GM23248 (cell line): ENCODE data around the gene HCN1. TPM values are rescaled to one million over a fixed set of nuclear protein-coding genes. Genes with fewer than 3 reads are reported as not detected.
A peak's percentile ranks its signal among the peaks of the same experiment; 100 is the strongest.

Experiments used
- DNase-seq: peaks from one replicate; pipeline ENCODE4 v3.0.0-alpha.2; 2015
- H2AFZ ChIP-seq: fragments of 200-600 bp; sonication (generic); 2 replicates; pipeline ENCODE4 v1.6.1; 2016; ENCODE audit warnings: antibody characterized with exemption
- H3F3A ChIP-seq: fragments of 200-600 bp; sonication (generic); 2 replicates; pipeline ENCODE4 v1.6.1; 2016; ENCODE audit warnings: mild to moderate bottlenecking, antibody characterized with exemption, mixed run types; ENCODE audit not compliant: insufficient read depth
- H3K27ac ChIP-seq: fragments of 200-600 bp; sonication (generic); 2 replicates; pipeline ENCODE4 v1.5.1; 2016; ENCODE audit warnings: mild to moderate bottlenecking
- H3K27me3 ChIP-seq: fragments of 200-600 bp; sonication (generic); replicated peaks from 2 replicates; pipeline ENCODE4 v1.6.1; 2016; ENCODE audit warnings: mild to moderate bottlenecking; ENCODE audit not compliant: insufficient read depth
- H3K36me3 ChIP-seq: fragments of 200-600 bp; sonication (generic); 2 replicates; pipeline ENCODE4 v1.6.1; 2016; ENCODE audit warnings: low read depth, mild to moderate bottlenecking
- H3K4me1 ChIP-seq: fragments of 200-600 bp; sonication (generic); 2 replicates; pipeline ENCODE4 v1.6.1; 2016; ENCODE audit warnings: mild to moderate bottlenecking; ENCODE audit not compliant: insufficient read depth
- H3K4me2 ChIP-seq: fragments of 200-600 bp; sonication (generic); one replicate; pipeline ENCODE4 v1.6.1; 2016; ENCODE audit warnings: mild to moderate bottlenecking; ENCODE audit not compliant: unreplicated experiment
- H3K4me3 ChIP-seq: fragments of 200-600 bp; sonication (generic); 2 replicates; pipeline ENCODE4 v1.5.1; 2016; ENCODE audit warnings: mild to moderate bottlenecking
- H3K79me2 ChIP-seq: fragments of 200-600 bp; sonication (generic); 2 replicates; pipeline ENCODE4 v1.6.1; 2016; ENCODE audit warnings: mild to moderate bottlenecking; ENCODE audit not compliant: insufficient read depth
- H3K9ac ChIP-seq: fragments of 200-600 bp; sonication (generic); 2 replicates; pipeline ENCODE4 v1.6.1; 2016; ENCODE audit warnings: mild to moderate bottlenecking
- H3K9me2 ChIP-seq: fragments of 200-600 bp; sonication (generic); 2 replicates; pipeline ENCODE4 v1.6.1; 2016; ENCODE audit warnings: mixed run types, mild to moderate bottlenecking, moderate library complexity; ENCODE audit not compliant: insufficient read depth
- H3K9me3 ChIP-seq: fragments of 200-600 bp; sonication (generic); one replicate; pipeline ENCODE4 v1.6.1; 2017; ENCODE audit warnings: low read depth
- H4K20me1 ChIP-seq: fragments of 200-600 bp; sonication (generic); 2 replicates; pipeline ENCODE4 v1.6.0; 2016; ENCODE audit not compliant: insufficient read depth
- EZH2 ChIP-seq: fragments of 200-600 bp; sonication (generic); IDR thresholded peaks from 2 replicates; pipeline ENCODE4 v1.6.1; 2018; ENCODE audit warnings: antibody characterized with exemption, mild to moderate bottlenecking; ENCODE audit not compliant: insufficient read depth, poor library complexity, severe bottlenecking
- EZH2phosphoT487 ChIP-seq: fragments of 200-600 bp; sonication (generic); IDR thresholded peaks from 2 replicates; pipeline ENCODE4 v1.6.1; 2018; ENCODE audit warnings: antibody characterized with exemption, moderate library complexity, mild to moderate bottlenecking, low read depth; ENCODE audit not compliant: insufficient read depth
- WGBS, 2 experiments: methylation state at CpG; one replicate each; pipeline ENCODE4 v1.1.6; 2015 to 2017; ENCODE audit warnings: low lambda C conversion rate in 2 of 2, low coverage in 1 of 2; ENCODE audit errors: missing lambda C conversion rate in 2 of 2; 5-methylcytosine and 5-hydroxymethylcytosine counted together
- in situ Hi-C: fragments of 300-500 bp; cut with MboI; formaldehyde crosslinking; loops from 2 replicates; pipeline ENCODE4 v1.15.0; 2020
- polyA plus RNA-seq: library from polyadenylated mRNA; unstranded; fragments of >200 nt; fragmentation: Nextera tagmentation; extraction: Ambion mirVana; gene quantifications from 2 replicates; pipeline ENCODE4 v1.2.1, GENCODE V29; 2016
- total RNA-seq: library from RNA; depleted of rRNA; stranded (reverse); fragments of >200 nt; shearing (Covaris generic); gene quantifications from 2 replicates; pipeline ENCODE4 v1.2.3, GENCODE V29; 2014

The HCN1 gene
- total and polyA plus RNA-seq, 2 experiments from 2014 or later, result not detected

GRCh38 chr5:45697201-45697600 is 1.0 kb upstream of the HCN1 start:
- H3K4me3 ChIP-seq, result no peak overlapping the region
- H3K4me2 ChIP-seq, result no peak overlapping the region
- no peaks in the 10 kb centered on the region for H3K4me1 ChIP-seq
- no peak for DNase-seq
- no peaks in the 10 kb centered on the region for H3F3A ChIP-seq
- no peaks in the 10 kb centered on the region for H3K9me2 ChIP-seq
- H3K36me3 ChIP-seq, result no peaks in the 10 kb centered on the region
- H3K9me3 ChIP-seq, result no peaks in the 10 kb centered on the region
- 11 to 12% methylated on average over 6 of the region's 6 CpGs for WGBS, 2 experiments
- no peak overlapping the region for H3K9ac ChIP-seq
- H3K27me3 ChIP-seq, result peaks cover 17% of the 10 kb centered on the region
- no peaks in the 10 kb centered on the region for H3K79me2 ChIP-seq
- no peak overlapping the region for H2AFZ ChIP-seq
- TF ChIP-seq EZH2phosphoT487 (no peak), EZH2 (no peak)
- H3K27ac ChIP-seq, result no peak overlapping the region
- in situ Hi-C loops, result no loop called here
- no peaks in the 10 kb centered on the region for H4K20me1 ChIP-seq

GRCh38 chr5:45695804-45696156 is 400 bp downstream of the HCN1 start:
- H3K79me2 ChIP-seq, result no peaks in the 10 kb centered on the region
- H3K9ac ChIP-seq, result no peak overlapping the region
- no peaks in the 10 kb centered on the region for H3F3A ChIP-seq
- peaks cover 17% of the 10 kb centered on the region for H3K27me3 ChIP-seq
- H3K36me3 ChIP-seq, result no peaks in the 10 kb centered on the region
- H2AFZ ChIP-seq, result no peak overlapping the region
- H3K9me3 ChIP-seq, result no peaks in the 10 kb centered on the region
- TF ChIP-seq EZH2 (no peak), EZH2phosphoT487 (no peak)
- no peaks in the 10 kb centered on the region for H3K4me1 ChIP-seq
- no peak for DNase-seq
- H3K4me3 ChIP-seq, result 0 out of 2 replicates have a peak overlapping the region, but pooled peaks have one; percentile 41
- no peaks in the 10 kb centered on the region for H3K9me2 ChIP-seq
- H3K4me2 ChIP-seq, result no peak overlapping the region
- H4K20me1 ChIP-seq, result no peaks in the 10 kb centered on the region
- in situ Hi-C loops, result no loop called here
- 10 to 14% methylated on average over 7 to 58 of the region's 59 CpGs for WGBS, 2 experiments
- H3K27ac ChIP-seq, result no peak overlapping the region

GRCh38 chr5:45694971-45695803 is 993 bp downstream of the HCN1 start:
- TF ChIP-seq EZH2 (no peak), EZH2phosphoT487 (no peak)
- DNase-seq, result no peak
- 3 to 4% methylated on average over 24 to 49 of the region's 51 CpGs for WGBS, 2 experiments

GRCh38 chr5:45694255-45694814 is 1.8 kb downstream of the HCN1 start:
- H2AFZ ChIP-seq, result no peak overlapping the region
- 16 to 23% methylated on average over 14 of the region's 14 CpGs for WGBS, 2 experiments

More at GRCh38 chr5:45694971-45695803, 993 bp downstream of the HCN1 start:
- in situ Hi-C loops, result no loop called here
- no peaks in the 10 kb centered on the region for H3K4me1 ChIP-seq
- no peak overlapping the region for H2AFZ ChIP-seq
- H3F3A ChIP-seq, result no peaks in the 10 kb centered on the region
- H3K36me3 ChIP-seq, result no peaks in the 10 kb centered on the region
- H3K79me2 ChIP-seq, result no peaks in the 10 kb centered on the region
- H3K4me3 ChIP-seq, result no peak overlapping the region
- no peaks in the 10 kb centered on the region for H3K9me3 ChIP-seq
- no peak overlapping the region for H3K27ac ChIP-seq
- no peak overlapping the region for H3K4me2 ChIP-seq
- peaks cover 17% of the 10 kb centered on the region for H3K27me3 ChIP-seq
- H4K20me1 ChIP-seq, result no peaks in the 10 kb centered on the region
- no peak overlapping the region for H3K9ac ChIP-seq
- H3K9me2 ChIP-seq, result no peaks in the 10 kb centered on the region

More at GRCh38 chr5:45694255-45694814, 1.8 kb downstream of the HCN1 start:
- H3K9ac ChIP-seq, result no peak overlapping the region
- H3K27me3 ChIP-seq, result peaks cover 17% of the 10 kb centered on the region
- no peaks in the 10 kb centered on the region for H3F3A ChIP-seq
- peak; percentile 31 for DNase-seq
- H3K4me1 ChIP-seq, result no peaks in the 10 kb centered on the region
- H3K27ac ChIP-seq, result no peak overlapping the region
- no peak overlapping the region for H3K4me2 ChIP-seq
- no peaks in the 10 kb centered on the region for H3K9me3 ChIP-seq
- TF ChIP-seq EZH2phosphoT487 (no peak), EZH2 (no peak)
- H3K36me3 ChIP-seq, result no peaks in the 10 kb centered on the region
- H4K20me1 ChIP-seq, result no peaks in the 10 kb centered on the region
- no peaks in the 10 kb centered on the region for H3K9me2 ChIP-seq
- no peaks in the 10 kb centered on the region for H3K79me2 ChIP-seq
- no peak overlapping the region for H3K4me3 ChIP-seq
- in situ Hi-C loops, result no loop called here
